Hepatocyte (in vitro differentiated cells): ENCODE measurements around the gene YWHAQ. TPM values are rescaled to one million over a fixed set of nuclear protein-coding genes. Genes with fewer than 3 reads are reported as not detected.
A peak's percentile ranks its signal among the peaks of the same experiment; 100 is the strongest.

ENCODE experiments used
- DNase-seq: peaks from one replicate; pipeline ENCODE4 v3.0.0-alpha.2; 2016; ENCODE audit warnings: low spot score
- H2AFZ ChIP-seq: fragments of 200-600 bp; sonication (generic); 2 replicates; pipeline ENCODE4 v1.6.0; 2016; ENCODE audit warnings: antibody characterized with exemption, mild to moderate bottlenecking
- H3K27ac ChIP-seq: fragments of 200-600 bp; sonication (generic); 2 replicates; pipeline ENCODE4 v1.5.1; 2016; ENCODE audit warnings: mild to moderate bottlenecking
- H3K27me3 ChIP-seq: fragments of 200-600 bp; sonication (generic); 2 replicates; pipeline ENCODE4 v1.6.1; 2016
- H3K36me3 ChIP-seq: fragments of 200-600 bp; sonication (generic); replicated peaks from 2 replicates; pipeline ENCODE4 v1.5.1; 2016; ENCODE audit warnings: low read depth; ENCODE audit not compliant: insufficient read depth
- H3K4me1 ChIP-seq: fragments of 200-600 bp; sonication (generic); 2 replicates; pipeline ENCODE4 v1.5.1; 2016; ENCODE audit warnings: mild to moderate bottlenecking, moderate library complexity; ENCODE audit not compliant: insufficient read depth
- H3K4me2 ChIP-seq: fragments of 200-600 bp; sonication (generic); 2 replicates; pipeline ENCODE4 v1.6.0; 2016
- H3K4me3 ChIP-seq: fragments of 200-600 bp; sonication (generic); 2 replicates; pipeline ENCODE4 v1.5.1; 2016; ENCODE audit warnings: mild to moderate bottlenecking
- H3K79me2 ChIP-seq: fragments of 200-600 bp; sonication (generic); 2 replicates; pipeline ENCODE4 v1.6.0; 2017; ENCODE audit warnings: mild to moderate bottlenecking
- H3K9me2 ChIP-seq: fragments of 200-600 bp; sonication (generic); replicated peaks from 2 replicates; pipeline ENCODE4 v1.6.0; 2017; ENCODE audit warnings: mild to moderate bottlenecking; ENCODE audit not compliant: insufficient read depth
- H3K9me3 ChIP-seq: fragments of 200-600 bp; sonication (generic); 2 replicates; pipeline ENCODE4 v1.5.1; 2016; ENCODE audit warnings: low read depth, mild to moderate bottlenecking
- H4K20me1 ChIP-seq: fragments of 200-600 bp; sonication (generic); 2 replicates; pipeline ENCODE4 v1.6.0; 2016; ENCODE audit warnings: mild to moderate bottlenecking; ENCODE audit not compliant: insufficient read depth, poor library complexity, severe bottlenecking
- CTCF ChIP-seq: fragments of 200-600 bp; sonication (generic); IDR thresholded peaks from 2 replicates; pipeline ENCODE4 v1.5.1; 2016; ENCODE audit warnings: antibody characterized with exemption, mild to moderate bottlenecking; ENCODE audit not compliant: poor library complexity
- EZH2 ChIP-seq: fragments of 200-600 bp; sonication (generic); IDR thresholded peaks from 2 replicates; pipeline ENCODE4 v1.6.1; 2016; ENCODE audit warnings: antibody characterized with exemption, mild to moderate bottlenecking, borderline replicate concordance
- EZH2phosphoT487 ChIP-seq: fragments of 200-600 bp; sonication (generic); IDR thresholded peaks from one replicate; pipeline ENCODE4 v1.6.1; 2018; ENCODE audit warnings: antibody characterized with exemption, mild to moderate bottlenecking, low read depth, moderate library complexity; ENCODE audit not compliant: unreplicated experiment, severe bottlenecking
- WGBS: methylation state at CpG from one replicate; pipeline ENCODE4 v1.1.6; 2016; ENCODE audit warnings: low lambda C conversion rate; ENCODE audit errors: missing lambda C conversion rate; 5-methylcytosine and 5-hydroxymethylcytosine counted together
- polyA plus RNA-seq: library from polyadenylated mRNA; unstranded; fragments of >200 nt; fragmentation: Nextera tagmentation; extraction: Ambion mirVana; gene quantifications from 2 replicates; pipeline ENCODE4 v1.2.1, GENCODE V29; 2016
- total RNA-seq: library from RNA; depleted of rRNA; stranded (reverse); fragments of >200 nt; gene quantifications from 2 replicates; pipeline ENCODE4 v1.2.3, GENCODE V29; 2014

The YWHAQ gene
- total and polyA plus RNA-seq, 2 experiments from 2014 or later: 327 to 361 TPM

- Histone ChIP-seq H3K4me3 (no peak overlapping the region), H3K36me3 (no peaks in the 10 kb centered on the region), H3K9me2 (no peaks in the 10 kb centered on the region), H3K9me3 (no peaks in the 10 kb centered on the region), H3K4me2 (no peak overlapping the region), H2AFZ (no peak overlapping the region), H3K79me2 (no peaks in the 10 kb centered on the region), H4K20me1 (no peaks in the 10 kb centered on the region), H3K4me1 (peaks cover 4% of the 10 kb centered on the region), H3K27me3 (no peaks in the 10 kb centered on the region), H3K27ac (peak overlapping the region; percentile 83)
- WGBS: 83% methylated on average over 11 of the region's 11 CpGs
- peak; percentile 77 for DNase-seq
- TF ChIP-seq CTCF: no peak
- TF ChIP-seq EZH2phosphoT487: no peak
- TF ChIP-seq EZH2: no peak
Measured at GRCh38 chr2:9565436-9566153, 65.2 kb downstream of the YWHAQ start.

- TF ChIP-seq CTCF: no peak
- TF ChIP-seq EZH2phosphoT487: no peak
- TF ChIP-seq EZH2: no peak
- Histone ChIP-seq H3K4me1 (peaks cover under 1% of the 10 kb centered on the region), H3K9me3 (no peaks in the 10 kb centered on the region), H2AFZ (no peak overlapping the region), H4K20me1 (no peaks in the 10 kb centered on the region), H3K36me3 (no peaks in the 10 kb centered on the region), H3K4me2 (no peak overlapping the region), H3K27me3 (no peaks in the 10 kb centered on the region), H3K79me2 (peaks cover 17% of the 10 kb centered on the region), H3K4me3 (no peak overlapping the region), H3K9me2 (no peaks in the 10 kb centered on the region), H3K27ac (no peak overlapping the region)
- DNase-seq: no peak
- 61% methylated on average over 2 of the region's 2 CpGs for WGBS
Measured at GRCh38 chr2:9560628-9561027, 70.2 kb downstream of the YWHAQ start.

GRCh38 chr2:9558948-9559381 is 71.8 kb downstream of the YWHAQ start:
- H4K20me1 ChIP-seq: peaks cover 3% of the 10 kb centered on the region
- H3K27ac ChIP-seq: no peak overlapping the region
- no peaks in the 10 kb centered on the region for H3K36me3 ChIP-seq
- H3K4me3 ChIP-seq: no peak overlapping the region
- WGBS: 96% methylated on average over 1 of the region's 1 CpG
- H3K4me1 ChIP-seq: peaks cover 6% of the 10 kb centered on the region
- H3K27me3 ChIP-seq: no peaks in the 10 kb centered on the region
- DNase-seq: peak; percentile 23
- TF ChIP-seq EZH2: no peak
- TF ChIP-seq CTCF: no peak
- no peak for TF ChIP-seq EZH2phosphoT487
- H3K9me2 ChIP-seq: no peaks in the 10 kb centered on the region
- no peaks in the 10 kb centered on the region for H3K9me3 ChIP-seq
- H3K4me2 ChIP-seq: no peak overlapping the region
- peaks cover 24% of the 10 kb centered on the region for H3K79me2 ChIP-seq
- H2AFZ ChIP-seq: no peak overlapping the region
